CD14-positive monocyte (primary cell): ENCODE measurements around the gene ALG10. TPM values are rescaled to one million over a fixed set of nuclear protein-coding genes. Genes with fewer than 3 reads are reported as not detected.
A peak's percentile ranks its signal among the peaks of the same experiment; 100 is the strongest.
"Not testable (repeated sequence)": the region's sequence is repeated elsewhere in the genome, so short reads cannot be mapped to it uniquely, and the experiment has no call there.

Experiments used
- DNase-seq, 3 donors: peaks; one replicate each; pipeline ENCODE4 v3.0.0-alpha.2; 2011 to 2022
- H2AFZ ChIP-seq: 2 replicates; pipeline ENCODE4 v1.6.0; 2012; ENCODE audit warnings: mild to moderate bottlenecking, low read depth, low read length, inconsistent platforms; ENCODE audit not compliant: insufficient read depth, poor library complexity, severe bottlenecking
- H3K27ac ChIP-seq, 2 donors: 1 replicate in 1 of 2; 2 replicates in 1 of 2; pipeline ENCODE4 v1.5.1; 2012 to 2013; ENCODE audit warnings: low read length in 2 of 2, control low read depth in 1 of 2, inconsistent platforms in 1 of 2, low read depth in 1 of 2, mild to moderate bottlenecking in 1 of 2
- H3K27me3 ChIP-seq, 2 donors: one replicate each; pipeline versions ENCODE4 v1.6.0 to v1.6.1; 2011 to 2013; ENCODE audit warnings: low read length in 2 of 2; ENCODE audit not compliant: control insufficient read depth in 2 of 2, insufficient read depth in 2 of 2
- H3K36me3 ChIP-seq, 2 donors: replicated peaks in 1 of 2; 1 replicate in 1 of 2; 2 replicates in 1 of 2; pipeline versions ENCODE4 v1.5.1 to v1.6.1; 2012 to 2013; ENCODE audit warnings: low read length in 2 of 2, control low read depth in 1 of 2, inconsistent platforms in 1 of 2, mild to moderate bottlenecking in 1 of 2; ENCODE audit not compliant: insufficient read depth in 2 of 2, control insufficient read depth in 1 of 2
- H3K4me1 ChIP-seq, 2 donors: 1 replicate in 1 of 2; 2 replicates in 1 of 2; pipeline versions ENCODE4 v1.5.1 to v1.6.1; 2012 to 2013; ENCODE audit warnings: low read length in 2 of 2, control low read depth in 1 of 2, inconsistent platforms in 1 of 2, mild to moderate bottlenecking in 1 of 2, moderate library complexity in 1 of 2; ENCODE audit not compliant: insufficient read depth in 2 of 2, control insufficient read depth in 1 of 2
- H3K4me2 ChIP-seq: replicated peaks from 2 replicates; pipeline ENCODE3; 2012; ENCODE audit warnings: low read length, moderate library complexity, mild to moderate bottlenecking; ENCODE audit not compliant: poor library complexity, severe bottlenecking; ENCODE audit errors: extremely low read depth
- H3K4me3 ChIP-seq, 3 experiments: fragments of 200-600 bp in 1 of 3; sonication (generic) in 1 of 3; replicated peaks in 1 of 3; 1 replicate in 2 of 3; 2 replicates in 1 of 3; pipeline ENCODE4 v1.5.1; 2011 to 2013; ENCODE audit warnings: low read length in 3 of 3, mild to moderate bottlenecking in 3 of 3, control low read depth in 2 of 3, low read depth in 2 of 3, inconsistent platforms in 1 of 3, moderate library complexity in 1 of 3
- H3K79me2 ChIP-seq: 2 replicates; pipeline ENCODE4 v1.6.0; 2012; ENCODE audit warnings: mild to moderate bottlenecking, control low read depth, inconsistent platforms, low read length, moderate library complexity; ENCODE audit not compliant: insufficient read depth
- H3K9ac ChIP-seq: 2 replicates; pipeline ENCODE4 v1.6.0; 2017; ENCODE audit warnings: low read length, mild to moderate bottlenecking; ENCODE audit not compliant: insufficient read depth, poor library complexity, severe bottlenecking
- H3K9me3 ChIP-seq, 2 donors: replicated peaks in 1 of 2; 1 replicate in 1 of 2; 2 replicates in 1 of 2; pipeline versions ENCODE4 v1.5.1 to v1.6.1; 2012 to 2013; ENCODE audit warnings: low read length in 2 of 2, control low read depth in 1 of 2; ENCODE audit not compliant: control insufficient read depth in 1 of 2, insufficient read depth in 1 of 2
- H4K20me1 ChIP-seq: 2 replicates; pipeline ENCODE4 v1.6.0; 2012; ENCODE audit warnings: mild to moderate bottlenecking, low read length, control low read depth, moderate library complexity; ENCODE audit not compliant: insufficient read depth
- H3K27ac Mint-ChIP-seq, 7 donors: one replicate each; pipeline ENCODE4 v1.8.0; 2020; ENCODE audit warnings: mild to moderate bottlenecking in 7 of 7, mixed read lengths in 7 of 7, moderate library complexity in 6 of 7, inconsistent platforms in 2 of 7
- H3K27me3 Mint-ChIP-seq, 3 donors: one replicate each; pipeline ENCODE4 v1.8.0; 2021 to 2022; ENCODE audit warnings: low read depth in 3 of 3, mild to moderate bottlenecking in 3 of 3, mixed read lengths in 3 of 3, moderate library complexity in 3 of 3, inconsistent platforms in 1 of 3
- H3K36me3 Mint-ChIP-seq, 2 donors: one replicate each; pipeline ENCODE4 v1.8.0; 2020; ENCODE audit warnings: mixed read lengths in 2 of 2, inconsistent platforms in 1 of 2, mild to moderate bottlenecking in 1 of 2
- H3K4me1 Mint-ChIP-seq: one replicate; pipeline ENCODE4 v1.8.0; 2020; ENCODE audit warnings: mild to moderate bottlenecking, mixed read lengths
- H3K4me3 Mint-ChIP-seq, 2 donors: one replicate each; pipeline ENCODE4 v1.8.0; 2020; ENCODE audit warnings: mild to moderate bottlenecking in 2 of 2, mixed read lengths in 2 of 2, moderate library complexity in 1 of 2
- H3K9me3 Mint-ChIP-seq, 7 donors: one replicate each; pipeline ENCODE4 v1.8.0; 2020 to 2022; ENCODE audit warnings: mixed read lengths in 7 of 7, mild to moderate bottlenecking in 6 of 7, moderate library complexity in 6 of 7, inconsistent platforms in 2 of 7
- WGBS: methylation state at CpG from one replicate; pipeline ENCODE4 v1.1.5; 2013; ENCODE audit warnings: missing lambda C conversion rate; ENCODE audit not compliant: insufficient coverage; 5-methylcytosine and 5-hydroxymethylcytosine counted together
- intact Hi-C, 2 donors: fragments of 100-400 bp; cut with micrococcal nuclease; formaldehyde crosslinking; loops; one replicate each; pipeline versions ENCODE4 v1.15.0 to v1.15.1; 2023
- polyA minus RNA-seq: library from RNA; depleted of rRNA, polyadenylated mRNA; stranded (reverse); fragments of >200 nt; gene quantifications from 2 replicates; pipeline ENCODE4 v1.2.3, GENCODE V29; 2012
- polyA plus RNA-seq, 3 donors: library from polyadenylated mRNA; depleted of rRNA in 1 of 3; unstranded in 2 of 3; stranded (reverse) in 1 of 3; fragments of 300-500 nt in 2 of 3; fragments of >200 nt in 1 of 3; fragmentation: Illumina TruSeq in 2 of 3; gene quantifications; 1 replicate in 2 of 3; 2 replicates in 1 of 3; pipeline ENCODE4 v1.2.3, GENCODE V29; 2012 to 2021
- total RNA-seq, 12 experiments: library from RNA in 1 of 12; stranded (reverse) in 1 of 12; fragments of 120-200 nt in 1 of 12; gene quantifications; one replicate each; pipeline ENCODE4 v1.2.4 and lab custom pipeline; 2013 to 2026; ENCODE audit warnings: mixed read lengths in 6 of 12, inconsistent platforms in 1 of 12
- TF ChIP-seq, protein P1 (sequence below): fragments of 200-600 bp; IDR thresholded peaks from one replicate; pipeline ENCODE4 v1.8.0; 2022; ENCODE audit warnings: antibody characterized with exemption, mild to moderate bottlenecking

The ALG10 gene, protein sequence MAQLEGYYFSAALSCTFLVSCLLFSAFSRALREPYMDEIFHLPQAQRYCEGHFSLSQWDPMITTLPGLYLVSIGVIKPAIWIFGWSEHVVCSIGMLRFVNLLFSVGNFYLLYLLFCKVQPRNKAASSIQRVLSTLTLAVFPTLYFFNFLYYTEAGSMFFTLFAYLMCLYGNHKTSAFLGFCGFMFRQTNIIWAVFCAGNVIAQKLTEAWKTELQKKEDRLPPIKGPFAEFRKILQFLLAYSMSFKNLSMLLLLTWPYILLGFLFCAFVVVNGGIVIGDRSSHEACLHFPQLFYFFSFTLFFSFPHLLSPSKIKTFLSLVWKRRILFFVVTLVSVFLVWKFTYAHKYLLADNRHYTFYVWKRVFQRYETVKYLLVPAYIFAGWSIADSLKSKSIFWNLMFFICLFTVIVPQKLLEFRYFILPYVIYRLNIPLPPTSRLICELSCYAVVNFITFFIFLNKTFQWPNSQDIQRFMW
- total RNA-seq (2013) = 4.0 TPM
- polyA plus RNA-seq (1 to 10 TPM; 1.5 to 2.0 (median 1.6) TPM), polyA minus RNA-seq (0.96 and 1.1 TPM in 2 replicates), total RNA-seq (lab: John Stamatoyannopoulos, UW) (1.5 to 7.7 (median 4.9) reads per million in 11 experiments)

DNA sequence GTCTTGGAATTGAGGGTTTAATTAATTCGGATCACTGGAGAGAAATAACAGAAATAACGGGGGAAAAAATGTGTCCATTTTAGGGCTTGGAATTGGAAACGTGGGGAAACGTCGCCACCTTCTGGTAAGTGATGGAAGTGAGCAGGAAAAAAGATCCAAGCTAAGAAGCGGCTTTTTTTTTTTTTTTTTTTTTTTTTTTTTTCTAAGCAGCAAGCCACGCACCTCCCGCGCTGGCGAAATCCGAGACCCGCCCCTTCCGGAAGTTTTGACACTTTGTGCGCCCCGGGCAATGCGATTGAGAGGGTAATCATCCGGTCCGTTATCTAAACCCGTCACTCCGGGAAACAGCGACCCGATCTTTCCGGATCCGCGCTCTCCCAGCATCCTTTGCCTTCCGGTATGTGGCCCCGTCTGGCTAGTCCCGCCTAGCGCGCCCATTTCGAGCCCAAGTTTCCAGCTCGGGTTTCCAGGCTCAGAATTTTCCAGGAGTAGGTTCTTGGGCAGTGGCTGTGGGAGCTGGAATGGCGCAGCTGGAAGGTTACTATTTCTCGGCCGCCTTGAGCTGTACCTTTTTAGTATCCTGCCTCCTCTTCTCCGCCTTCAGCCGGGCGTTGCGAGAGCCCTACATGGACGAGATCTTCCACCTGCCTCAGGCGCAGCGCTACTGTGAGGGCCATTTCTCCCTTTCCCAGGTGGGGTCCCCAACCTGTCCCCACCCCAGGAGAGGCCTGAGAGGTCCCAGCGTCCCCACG, at the start of gene ALG10:
Gene ALG10 (plus strand): TSS at position 418 of the 752 bp plus-strand sequence. CDS start 104 bp downstream, at position 522.
- H3K4me3 Mint-ChIP-seq = peak within 1 kb of the TSS; percentile 91 to 97
- peaks cover 24% of the 10 kb centered on the region for H3K4me1 Mint-ChIP-seq
- Histone ChIP-seq H3K27me3 (no peaks in the 10 kb centered on the region), H3K4me3 (peak within 1 kb of the TSS; percentile 53 to 86 (median 67)), H2AFZ (peak within 1 kb of the TSS; percentile 99), H3K4me2 (peak within 1 kb of the TSS; percentile 73), H3K36me3 (peaks cover 0 to 9% of the 10 kb centered on the region in 2 donors), H3K79me2 (peaks cover 6% of the 10 kb centered on the region), H4K20me1 (no peaks in the 10 kb centered on the region), H3K9me3 (no peaks in the 10 kb centered on the region), H3K9ac (peak within 1 kb of the TSS; percentile 75), H3K27ac (peak within 1 kb of the TSS; percentile 75 to 88), H3K4me1 (peaks cover 11 to 18% of the 10 kb centered on the region in 2 donors)
- peak; percentile 96 to 97 (median 96) for DNase-seq
- H3K36me3 Mint-ChIP-seq = peaks cover 10 to 12% of the 10 kb centered on the region in 2 donors
- intact Hi-C loops = loop anchor here (2.0 to 10.0 kb wide), 2 partner anchors 1267 to 1647 kb away; partner anchors contain the start of gene YARS2 (in 1 of the 2)
- TF ChIP-seq, protein P1, sequence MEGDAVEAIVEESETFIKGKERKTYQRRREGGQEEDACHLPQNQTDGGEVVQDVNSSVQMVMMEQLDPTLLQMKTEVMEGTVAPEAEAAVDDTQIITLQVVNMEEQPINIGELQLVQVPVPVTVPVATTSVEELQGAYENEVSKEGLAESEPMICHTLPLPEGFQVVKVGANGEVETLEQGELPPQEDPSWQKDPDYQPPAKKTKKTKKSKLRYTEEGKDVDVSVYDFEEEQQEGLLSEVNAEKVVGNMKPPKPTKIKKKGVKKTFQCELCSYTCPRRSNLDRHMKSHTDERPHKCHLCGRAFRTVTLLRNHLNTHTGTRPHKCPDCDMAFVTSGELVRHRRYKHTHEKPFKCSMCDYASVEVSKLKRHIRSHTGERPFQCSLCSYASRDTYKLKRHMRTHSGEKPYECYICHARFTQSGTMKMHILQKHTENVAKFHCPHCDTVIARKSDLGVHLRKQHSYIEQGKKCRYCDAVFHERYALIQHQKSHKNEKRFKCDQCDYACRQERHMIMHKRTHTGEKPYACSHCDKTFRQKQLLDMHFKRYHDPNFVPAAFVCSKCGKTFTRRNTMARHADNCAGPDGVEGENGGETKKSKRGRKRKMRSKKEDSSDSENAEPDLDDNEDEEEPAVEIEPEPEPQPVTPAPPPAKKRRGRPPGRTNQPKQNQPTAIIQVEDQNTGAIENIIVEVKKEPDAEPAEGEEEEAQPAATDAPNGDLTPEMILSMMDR = peak; percentile 78
- no peaks in the 10 kb centered on the region for H3K9me3 Mint-ChIP-seq
- WGBS = under 1% methylated on average over 30 of the region's 44 CpGs
- H3K27me3 Mint-ChIP-seq = peaks cover 0 to 2% (median 0%) of the 10 kb centered on the region in 3 donors
- H3K27ac Mint-ChIP-seq = peak within 1 kb of the TSS; percentile 92 to 96 (median 95)

DNA sequence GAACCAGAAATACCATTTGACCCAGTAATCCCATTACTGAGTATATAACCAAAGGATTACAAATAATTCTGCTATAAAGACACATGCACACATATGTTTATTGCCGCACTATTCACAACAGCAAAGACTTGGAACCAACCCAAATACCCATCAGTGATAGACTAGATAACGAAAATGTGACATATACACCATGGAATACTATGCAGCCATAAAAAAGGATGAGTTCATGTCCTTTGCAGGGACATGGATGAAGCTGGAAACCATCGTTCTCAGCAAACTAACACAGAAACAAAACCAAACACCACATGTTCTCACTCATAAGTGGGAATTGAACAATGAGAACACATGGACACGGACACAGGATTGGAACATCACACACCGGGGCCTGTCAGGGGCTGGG, 49.4 kb upstream of the ALG10 start:
- H3K4me1 Mint-ChIP-seq, intact Hi-C loops, H3K4me3 Mint-ChIP-seq, H3K27ac ChIP-seq, H3K4me2 ChIP-seq, H3K36me3 Mint-ChIP-seq, H3K9ac ChIP-seq, H3K36me3 ChIP-seq, DNase-seq, H4K20me1 ChIP-seq, H3K27me3 ChIP-seq, H3K9me3 ChIP-seq, H3K27ac Mint-ChIP-seq, H3K4me1 ChIP-seq, H2AFZ ChIP-seq, H3K4me3 ChIP-seq, H3K27me3 Mint-ChIP-seq, H3K79me2 ChIP-seq: not testable (repeated sequence)
- WGBS = 20% methylated on average over 1 of the region's 5 CpGs
- H3K9me3 Mint-ChIP-seq = peaks cover 0 to 13% (median 9%) of the 10 kb centered on the region in 7 donors
